IPS-15b (cell line): ENCODE results near the gene ACKR3.

Experiments used
- H3K27me3 ChIP-seq: one replicate; pipeline ENCODE4 v1.6.1; 2013; ENCODE audit warnings: low read length; ENCODE audit not compliant: control insufficient read depth, insufficient read depth
- H3K36me3 ChIP-seq: one replicate; pipeline ENCODE4 v1.6.1; 2013; ENCODE audit warnings: low read length; ENCODE audit not compliant: control insufficient read depth, insufficient read depth
- H3K4me1 ChIP-seq: one replicate; pipeline ENCODE4 v1.6.1; 2013; ENCODE audit warnings: mild to moderate bottlenecking, low read length; ENCODE audit not compliant: control insufficient read depth, insufficient read depth
- H3K4me3 ChIP-seq: one replicate; pipeline ENCODE4 v1.5.1; 2013; ENCODE audit warnings: low read depth, low read length
- H3K9ac ChIP-seq: one replicate; pipeline ENCODE4 v1.6.1; 2013; ENCODE audit warnings: low read depth, mild to moderate bottlenecking, low read length
- H3K9me3 ChIP-seq: one replicate; pipeline ENCODE4 v1.6.1; 2013; ENCODE audit warnings: mild to moderate bottlenecking, low read length; ENCODE audit not compliant: control insufficient read depth, insufficient read depth

Gene ACKR3

DNA sequence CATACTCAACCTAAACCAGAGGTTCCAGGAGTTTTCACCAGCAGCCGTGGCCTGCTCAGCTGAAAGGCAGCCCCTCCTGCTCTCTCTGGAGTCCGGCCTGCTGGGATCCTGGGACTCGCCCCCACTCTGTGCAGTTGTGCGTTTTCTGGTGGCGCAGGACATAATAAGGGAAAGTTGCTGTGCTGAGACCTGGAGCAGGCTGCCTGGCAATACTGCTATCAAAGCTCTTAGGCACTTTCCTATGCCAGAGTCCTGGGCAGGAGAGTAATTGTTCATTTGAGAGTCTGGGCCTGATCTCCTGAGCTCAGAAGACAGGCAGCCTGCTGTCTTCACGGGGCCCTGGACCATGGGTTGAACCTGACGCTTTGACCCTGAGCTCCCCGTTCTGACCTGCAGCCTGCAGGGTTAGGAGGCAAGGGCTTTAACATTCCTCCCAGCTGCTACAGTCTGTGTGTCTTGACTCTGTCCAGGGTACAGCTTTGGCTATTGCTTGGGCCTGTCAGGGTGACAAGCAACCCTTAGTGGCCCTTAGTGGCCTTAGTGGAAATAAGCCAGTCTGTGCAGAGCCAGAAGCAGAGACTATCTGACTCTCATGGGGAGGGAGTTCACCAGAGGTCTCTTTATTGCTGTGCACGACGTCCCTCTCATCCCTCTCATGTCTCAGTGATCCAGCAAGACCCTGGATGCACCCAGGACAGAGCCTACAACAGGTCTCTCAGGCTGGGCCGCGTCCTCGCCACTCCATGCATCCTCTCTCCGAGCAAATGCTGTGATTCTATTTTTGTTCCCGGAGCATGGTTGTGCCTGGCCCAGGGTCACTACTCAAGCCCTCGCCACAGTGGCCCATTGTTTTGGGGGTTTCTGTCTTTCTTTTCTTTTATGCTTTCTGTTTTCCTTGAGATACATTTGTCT lies 60.6 kb downstream of the ACKR3 start:
- Histone ChIP-seq H3K27me3 (no peaks in the 10 kb centered on the region), H3K4me1 (no peaks in the 10 kb centered on the region), H3K9ac (no peak overlapping the region), H3K9me3 (no peaks in the 10 kb centered on the region), H3K36me3 (peaks cover 2% of the 10 kb centered on the region), H3K4me3 (no peak overlapping the region)

DNA sequence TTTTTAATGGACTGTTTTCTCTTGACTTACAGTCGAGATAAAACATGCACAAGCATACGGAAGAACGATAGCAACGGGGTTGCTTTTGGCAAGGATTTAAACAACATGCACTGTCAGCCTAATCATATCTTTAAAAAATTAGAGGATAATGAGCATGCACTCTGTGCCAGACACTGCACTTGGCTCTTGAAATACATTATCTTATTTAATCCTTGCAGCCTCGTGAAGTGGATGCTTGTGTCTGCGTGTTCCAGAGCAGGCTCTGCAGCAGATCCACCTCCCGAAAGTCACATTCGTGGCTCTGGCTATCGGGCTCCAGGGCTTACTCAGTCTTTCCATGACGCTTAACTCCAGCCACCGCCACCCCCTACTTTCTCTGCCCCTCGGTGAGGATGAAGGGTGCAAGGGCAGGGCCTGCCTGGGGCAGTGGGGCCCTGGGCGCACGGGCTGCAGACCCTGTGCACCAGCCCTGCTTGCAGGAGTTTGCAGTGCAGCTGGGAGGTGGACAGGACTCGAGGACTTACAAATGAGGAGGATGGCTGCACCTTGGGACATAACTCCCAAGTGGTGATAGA lies 61.7 kb downstream of the ACKR3 start:
- H3K9me3 ChIP-seq = no peaks in the 10 kb centered on the region
- no peaks in the 10 kb centered on the region for H3K27me3 ChIP-seq
- H3K36me3 ChIP-seq = peaks cover 2% of the 10 kb centered on the region
- H3K4me3 ChIP-seq = no peak overlapping the region
- no peaks in the 10 kb centered on the region for H3K4me1 ChIP-seq
- H3K9ac ChIP-seq = no peak overlapping the region

DNA sequence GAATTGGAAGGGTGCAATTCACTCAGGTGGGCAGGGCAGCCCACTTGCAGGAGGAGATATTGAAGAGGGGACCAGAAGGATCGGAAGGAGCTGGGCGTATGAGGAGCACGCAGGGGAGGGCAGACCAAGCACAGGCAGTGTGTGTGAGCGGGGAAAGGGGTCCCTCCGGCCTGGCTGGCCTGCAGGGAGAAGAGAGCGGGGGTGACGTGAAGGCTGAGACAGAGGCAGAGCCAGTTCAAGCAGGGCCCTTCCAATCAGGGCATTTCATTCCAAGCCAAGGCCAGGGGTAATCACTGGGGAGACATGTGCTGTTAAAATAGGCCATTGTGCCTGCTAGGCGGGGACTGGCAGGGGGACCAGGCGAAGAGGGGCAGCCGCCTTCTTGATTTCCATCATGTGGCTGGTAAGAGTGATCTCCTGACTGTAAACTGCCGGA lies 62.2 kb downstream of the ACKR3 start:
- no peak overlapping the region for H3K4me3 ChIP-seq
- H3K36me3 ChIP-seq = peaks cover 2% of the 10 kb centered on the region
- no peaks in the 10 kb centered on the region for H3K27me3 ChIP-seq
- H3K9me3 ChIP-seq = no peaks in the 10 kb centered on the region
- H3K4me1 ChIP-seq = no peaks in the 10 kb centered on the region
- no peak overlapping the region for H3K9ac ChIP-seq
